GM18502 (cell line): ENCODE results near the gene KDM4C.
A peak's percentile ranks its signal among the peaks of the same experiment; 100 is the strongest.

ENCODE experiments used
- ATAC-seq: cut with Tn5 transposase; IDR thresholded peaks from one replicate; pipeline ENCODE4 v1.9.1; 2021; ENCODE audit warnings: mild to moderate bottlenecking; ENCODE audit not compliant: unreplicated experiment, poor library complexity

KDM4C gene

DNA sequence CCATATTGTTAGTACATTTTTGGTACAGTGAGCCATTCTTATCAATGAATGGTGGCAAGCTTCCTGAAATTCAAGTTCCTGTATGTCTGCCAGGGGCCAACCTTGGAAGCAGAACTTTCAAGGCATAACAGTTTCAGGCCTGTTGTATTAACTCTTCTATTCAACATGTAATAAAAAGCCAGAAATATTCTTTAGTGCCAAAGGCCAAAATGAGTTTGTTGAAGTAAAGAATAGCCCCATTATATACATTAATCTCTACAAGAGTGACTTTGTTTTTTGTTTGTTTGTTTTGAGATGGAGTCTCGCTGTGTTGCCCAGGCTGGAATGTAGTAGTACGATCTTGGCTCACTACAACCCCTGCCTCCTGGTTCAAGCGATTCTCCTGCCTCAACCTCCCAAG is 321.3 kb downstream of the KDM4C start:
- no peak for ATAC-seq

GRCh38 chr9:7081065-7081600 is 323.4 kb downstream of the KDM4C start:
- no peak for ATAC-seq

- no peak for ATAC-seq
Observed at GRCh38 chr9:7083192-7083591, 325.4 kb downstream of the KDM4C start.

DNA sequence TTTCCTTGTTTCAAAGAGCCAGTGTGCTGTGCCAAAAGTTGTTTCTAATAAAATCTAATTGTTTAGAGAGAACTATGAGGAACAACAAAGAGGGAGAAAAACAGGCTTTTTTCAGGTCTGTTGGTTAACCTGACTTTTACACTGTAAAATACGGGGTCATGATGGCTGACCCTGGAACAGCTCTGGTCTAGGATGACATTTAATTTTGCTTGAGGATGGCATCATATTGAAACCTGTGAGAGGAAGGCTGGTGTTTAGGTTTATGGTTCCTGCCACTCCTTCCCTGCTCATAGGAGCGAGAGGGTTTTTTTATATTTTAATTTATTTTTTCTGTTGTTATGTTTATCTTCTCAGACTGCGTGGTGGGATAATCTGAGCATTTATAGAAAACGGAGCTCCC is 327.6 kb downstream of the KDM4C start:
- no peak for ATAC-seq

DNA sequence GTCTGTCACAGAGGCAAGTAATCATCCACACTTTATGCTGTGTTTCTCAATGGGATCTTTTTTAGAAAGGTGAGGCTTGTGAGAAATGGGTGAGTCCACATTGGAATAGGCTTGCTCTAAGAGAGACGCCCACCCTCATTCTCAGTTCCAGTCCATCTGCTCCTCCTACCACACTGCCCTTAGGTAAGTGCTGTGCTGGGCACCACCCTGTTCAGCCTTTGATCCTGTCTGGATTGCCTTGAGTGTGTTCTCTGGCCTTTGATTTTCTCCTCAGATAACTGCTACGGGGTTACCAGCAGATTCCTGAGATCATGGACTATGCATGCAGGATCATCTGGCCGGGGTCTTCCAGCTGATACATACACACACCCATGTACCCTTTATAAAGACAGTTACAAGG is 328.6 kb downstream of the KDM4C start:
- no peak for ATAC-seq

DNA sequence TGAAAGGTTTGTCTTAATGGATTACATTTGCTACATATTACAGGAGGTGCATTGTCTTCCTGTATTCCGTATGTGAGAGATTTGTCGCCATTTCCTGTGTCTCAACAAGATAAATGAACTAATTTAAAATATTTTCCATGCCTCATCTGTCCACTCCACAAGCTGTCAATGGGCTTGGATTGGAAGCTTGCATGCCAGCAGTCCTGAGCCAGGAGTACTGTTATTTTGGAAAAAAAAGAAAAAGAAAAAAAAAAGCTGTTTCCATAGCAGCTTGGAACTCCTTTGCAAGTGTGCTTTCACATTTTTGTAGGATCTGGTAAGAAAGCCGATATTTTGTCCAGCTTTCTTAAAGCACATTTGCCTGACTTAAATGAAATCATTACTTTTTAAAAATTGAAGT is 330.8 kb downstream of the KDM4C start:
- ATAC-seq: no peak

DNA sequence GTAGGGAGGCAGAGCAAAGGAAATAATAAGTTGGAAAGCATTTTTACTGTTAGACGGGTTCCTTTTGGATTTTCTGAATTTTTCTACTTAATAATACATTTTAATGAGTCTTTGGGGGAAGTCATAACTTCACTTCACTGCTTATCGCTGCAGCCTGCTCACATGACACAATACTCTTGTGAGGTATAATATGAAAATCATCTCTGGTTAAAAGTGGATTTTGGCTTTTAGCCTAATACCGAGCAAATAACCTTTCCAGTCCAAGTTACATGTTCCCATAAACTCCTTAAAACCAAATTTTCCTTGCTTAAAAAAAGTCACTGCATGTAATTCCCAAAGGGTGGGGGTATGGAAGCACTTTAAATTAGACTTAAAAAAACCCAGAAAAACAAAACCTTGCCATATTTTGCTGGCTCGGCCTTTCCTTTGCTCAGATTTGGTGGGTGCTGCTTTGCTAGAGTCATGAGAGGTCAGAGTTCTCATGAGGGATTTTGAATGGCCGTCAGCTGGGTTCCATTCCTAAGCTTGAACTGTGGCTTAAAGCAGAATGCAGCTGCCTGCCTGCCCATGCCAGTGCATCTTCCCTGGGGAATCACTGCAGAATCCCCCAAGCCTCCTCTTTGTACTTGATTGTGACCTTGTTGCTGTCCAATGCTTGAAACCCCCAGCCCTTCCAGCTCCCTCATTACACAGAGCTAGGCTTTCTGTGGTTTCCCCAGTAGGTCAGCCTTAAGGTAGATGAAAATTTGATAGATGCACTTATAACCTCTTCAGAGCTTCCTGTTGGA is 331.8 kb downstream of the KDM4C start:
- peak; percentile 45 for ATAC-seq

- no peak for ATAC-seq
Observed at GRCh38 chr9:7093040-7093439, 335.3 kb downstream of the KDM4C start.

GRCh38 chr9:7094052-7094451 is 336.3 kb downstream of the KDM4C start:
- no peak for ATAC-seq

- ATAC-seq: no peak
Observed at GRCh38 chr9:7094576-7094975, 336.8 kb downstream of the KDM4C start.

GRCh38 chr9:7095058-7095457 is 337.3 kb downstream of the KDM4C start:
- no peak for ATAC-seq

DNA sequence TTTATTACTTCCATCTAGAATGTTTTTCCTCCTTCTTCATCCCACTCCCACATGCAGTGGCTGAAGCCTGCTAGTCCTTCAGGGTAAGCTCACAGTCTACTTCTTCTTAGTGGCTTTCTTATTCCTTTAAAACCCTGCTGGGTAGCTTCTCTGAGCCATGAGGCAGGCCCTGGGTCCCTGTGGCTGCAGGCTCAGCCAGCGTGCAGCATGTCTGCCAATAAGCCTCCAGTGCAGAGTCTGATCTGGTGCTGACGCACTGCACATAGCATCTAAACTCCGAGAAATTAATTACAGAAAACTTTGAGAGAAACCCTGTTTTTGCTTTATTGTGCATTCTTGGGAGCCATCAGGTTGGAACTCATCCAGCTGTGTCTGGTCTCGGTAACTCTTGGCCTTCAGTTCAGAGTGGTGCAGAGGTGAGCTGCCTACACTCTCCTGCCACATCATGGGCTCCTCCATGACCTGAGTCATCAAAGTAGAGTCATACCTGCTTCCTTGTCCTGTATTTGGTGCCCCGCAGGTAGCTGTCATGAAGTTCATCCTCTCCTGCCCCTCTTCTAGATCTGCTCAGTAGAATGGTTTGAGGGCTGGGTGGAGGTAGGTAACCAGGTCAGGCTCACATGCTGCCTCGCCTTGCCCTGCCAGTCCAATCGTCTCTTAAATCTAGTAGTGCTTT is 339.4 kb downstream of the KDM4C start:
- no peak for ATAC-seq

DNA sequence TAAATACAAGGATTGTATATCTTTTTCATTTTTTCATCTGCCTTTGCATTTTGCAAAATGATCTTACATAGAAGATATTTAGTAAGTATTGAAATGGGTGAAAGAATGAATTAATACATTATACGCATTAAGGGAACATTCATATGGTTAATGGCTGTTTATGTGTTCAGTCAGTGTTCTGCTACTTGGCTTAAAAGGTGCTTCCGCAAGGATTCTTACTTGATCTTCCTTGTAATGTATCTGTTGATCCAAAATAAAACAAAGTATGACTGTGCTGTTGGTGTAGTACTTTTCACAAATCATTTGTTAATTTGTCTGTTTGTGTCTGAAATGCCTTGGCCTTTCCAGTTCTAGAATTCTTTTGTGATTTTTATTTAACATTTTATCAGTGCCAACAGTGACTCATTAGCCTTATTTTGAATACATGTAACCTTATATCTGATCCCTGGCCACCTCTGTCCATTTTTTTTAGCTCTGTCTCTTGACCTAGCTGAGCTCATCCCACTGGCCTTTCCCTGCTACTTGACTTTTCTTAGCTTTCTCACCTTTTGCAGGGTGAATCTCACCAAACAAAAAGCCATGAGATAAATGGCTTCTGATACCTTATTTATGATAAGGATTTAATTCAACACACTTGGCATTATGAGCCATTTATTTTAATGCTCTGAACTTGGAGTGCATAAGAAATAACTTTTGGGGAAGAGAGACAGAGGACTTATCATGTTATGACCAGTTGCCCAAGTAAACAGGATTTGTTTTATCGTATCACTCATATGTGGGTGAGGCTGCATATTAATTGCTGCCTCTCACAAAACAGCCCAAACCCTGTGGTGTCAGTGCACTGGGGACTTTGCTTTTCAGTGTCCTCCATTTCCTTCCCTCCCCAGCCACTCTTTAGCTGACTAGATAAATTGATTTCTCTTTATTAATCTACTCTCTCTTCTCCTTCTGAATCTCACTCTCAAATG is 340.3 kb downstream of the KDM4C start:
- ATAC-seq: no peak

GRCh38 chr9:7103367-7103766 is 345.6 kb downstream of the KDM4C start:
- ATAC-seq: no peak

- ATAC-seq: no peak
Observed at GRCh38 chr9:7103771-7104170, 346.0 kb downstream of the KDM4C start.

GRCh38 chr9:7104625-7105024 is 346.9 kb downstream of the KDM4C start:
- ATAC-seq: no peak

DNA sequence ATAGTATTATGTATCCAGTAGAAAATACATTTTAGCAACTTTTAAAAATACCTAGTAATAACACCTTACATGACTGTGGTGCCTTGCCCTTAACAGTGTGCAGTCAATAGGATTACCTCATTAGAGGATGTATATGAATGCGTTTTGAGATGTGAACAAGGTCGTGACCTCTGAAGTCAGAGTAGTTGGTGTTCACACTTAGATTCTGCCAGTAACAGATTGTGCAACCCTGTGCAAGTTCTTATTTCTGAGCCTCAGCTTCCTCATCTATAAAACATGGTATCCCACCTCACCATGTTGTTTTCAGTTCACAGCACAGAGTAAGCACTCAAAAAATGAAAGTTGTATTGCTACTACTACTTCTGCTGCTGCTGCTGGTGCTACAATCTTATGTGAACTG is 347.3 kb downstream of the KDM4C start:
- ATAC-seq: no peak

GRCh38 chr9:7108936-7109335 is 351.2 kb downstream of the KDM4C start:
- ATAC-seq: no peak

DNA sequence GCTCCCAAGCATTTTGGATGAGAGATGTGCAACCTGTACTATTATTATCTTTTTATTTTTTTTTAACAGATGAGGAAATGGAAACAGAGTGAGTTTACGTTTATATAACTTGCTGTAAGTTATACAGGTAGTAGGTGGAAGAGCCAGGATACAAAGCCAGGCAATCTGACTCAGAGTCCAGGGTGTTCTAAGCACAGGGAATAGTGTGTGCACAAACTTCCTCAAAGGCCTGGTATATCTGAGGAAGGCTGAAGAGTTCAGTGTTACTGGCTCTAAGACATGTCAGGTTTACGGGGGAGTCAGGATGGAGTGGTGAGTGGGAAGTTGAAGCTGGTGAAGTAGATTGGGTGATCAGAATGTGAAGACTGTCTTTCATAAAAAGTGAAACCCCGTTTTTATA is 353.6 kb downstream of the KDM4C start:
- no peak for ATAC-seq

DNA sequence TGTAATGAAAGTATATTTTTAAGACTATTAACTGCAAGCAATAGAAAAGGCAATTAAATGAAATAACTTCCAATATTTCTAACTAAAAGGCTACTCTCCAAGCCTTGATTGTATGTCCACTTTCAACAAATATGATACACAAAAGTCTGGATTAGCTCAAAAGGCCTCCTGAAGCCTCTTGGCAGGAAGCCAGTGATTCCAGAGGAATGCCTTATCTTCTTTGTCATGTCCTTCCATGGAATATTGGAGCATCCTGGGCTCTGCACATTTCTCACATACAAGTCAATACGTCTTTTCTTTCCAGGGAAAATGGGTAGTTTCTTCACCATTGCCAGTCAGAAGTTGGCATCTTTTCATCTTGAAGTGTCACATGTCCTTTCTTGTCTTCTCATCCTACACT is 357.8 kb downstream of the KDM4C start:
- ATAC-seq: no peak
